ENCODE measurements around the gene MADCAM1. TPM values are rescaled to one million over a fixed set of nuclear protein-coding genes. Genes with fewer than 3 reads are reported as not detected.

Gene MADCAM1
- total RNA-seq, 4 donors from 2014 or later = 0.56 to 3.1 TPM; not detected in 2

GRCh38 chr19:491146-491741 is 5.0 kb upstream of the MADCAM1 start:
- Histone ChIP-seq H3K9me3 (no peaks in the 10 kb centered on the region), H3K4me3 (replicated peaks in 1 of 3) (no peak overlapping the region), H3K27me3 (peaks cover 6% of the 10 kb centered on the region), H3K36me3 (no peaks in the 10 kb centered on the region), H3K27ac (no peak overlapping the region), H3K4me1 (peaks cover 6 to 7% of the 10 kb centered on the region in 2 donors)
- intact Hi-C loops (cut with DNase I) = no loop called here
- TF ChIP-seq POLR2A (IDR thresholded peaks at IDR 0.05) = no peak
- TF ChIP-seq, protein P1, sequence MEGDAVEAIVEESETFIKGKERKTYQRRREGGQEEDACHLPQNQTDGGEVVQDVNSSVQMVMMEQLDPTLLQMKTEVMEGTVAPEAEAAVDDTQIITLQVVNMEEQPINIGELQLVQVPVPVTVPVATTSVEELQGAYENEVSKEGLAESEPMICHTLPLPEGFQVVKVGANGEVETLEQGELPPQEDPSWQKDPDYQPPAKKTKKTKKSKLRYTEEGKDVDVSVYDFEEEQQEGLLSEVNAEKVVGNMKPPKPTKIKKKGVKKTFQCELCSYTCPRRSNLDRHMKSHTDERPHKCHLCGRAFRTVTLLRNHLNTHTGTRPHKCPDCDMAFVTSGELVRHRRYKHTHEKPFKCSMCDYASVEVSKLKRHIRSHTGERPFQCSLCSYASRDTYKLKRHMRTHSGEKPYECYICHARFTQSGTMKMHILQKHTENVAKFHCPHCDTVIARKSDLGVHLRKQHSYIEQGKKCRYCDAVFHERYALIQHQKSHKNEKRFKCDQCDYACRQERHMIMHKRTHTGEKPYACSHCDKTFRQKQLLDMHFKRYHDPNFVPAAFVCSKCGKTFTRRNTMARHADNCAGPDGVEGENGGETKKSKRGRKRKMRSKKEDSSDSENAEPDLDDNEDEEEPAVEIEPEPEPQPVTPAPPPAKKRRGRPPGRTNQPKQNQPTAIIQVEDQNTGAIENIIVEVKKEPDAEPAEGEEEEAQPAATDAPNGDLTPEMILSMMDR (IDR thresholded peaks at IDR 0.05) = no peak
- no peak for DNase-seq
- 86 to 88% methylated on average over 26 to 27 of the region's 32 CpGs for WGBS, 2 donors

DNA sequence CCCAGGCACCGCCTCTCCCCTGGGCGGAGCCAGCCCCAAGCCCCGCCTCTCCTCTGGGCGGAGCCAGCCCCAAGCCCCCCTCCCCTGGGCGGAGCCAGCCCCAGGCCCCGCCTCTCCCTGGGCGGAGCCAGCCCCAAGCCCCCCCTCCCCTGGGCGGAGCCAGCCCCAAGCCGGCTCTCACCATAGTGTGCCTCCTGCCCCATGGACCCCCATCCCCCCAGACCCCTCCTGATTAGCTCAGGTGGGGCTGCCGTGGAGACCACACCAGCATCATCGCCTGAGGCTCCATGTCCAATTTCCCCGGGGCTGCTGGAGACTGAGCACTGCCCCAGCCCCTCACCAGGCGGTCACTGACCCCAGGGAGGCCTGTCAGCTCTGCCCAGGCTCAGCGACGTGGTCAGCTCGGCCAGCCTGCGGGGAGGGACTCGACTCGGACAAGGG is 4.2 kb upstream of the MADCAM1 start:
- DNase-seq = no peak
- 84 to 93% methylated on average over 6 to 7 of the region's 19 CpGs for WGBS, 2 donors
- peaks cover 6 to 7% of the 10 kb centered on the region in 2 donors for H3K4me1 ChIP-seq
- intact Hi-C loops (cut with DNase I) = no loop called here
- H3K4me3 ChIP-seq (replicated peaks in 1 of 3) = no peak overlapping the region
- no peaks in the 10 kb centered on the region for H3K9me3 ChIP-seq
- peaks cover 8% of the 10 kb centered on the region for H3K27me3 ChIP-seq
- no peak for TF ChIP-seq POLR2A (IDR thresholded peaks at IDR 0.05)
- TF ChIP-seq, protein P1 (IDR thresholded peaks at IDR 0.05) = no peak
- no peak overlapping the region for H3K27ac ChIP-seq
- H3K36me3 ChIP-seq = no peaks in the 10 kb centered on the region

DNA sequence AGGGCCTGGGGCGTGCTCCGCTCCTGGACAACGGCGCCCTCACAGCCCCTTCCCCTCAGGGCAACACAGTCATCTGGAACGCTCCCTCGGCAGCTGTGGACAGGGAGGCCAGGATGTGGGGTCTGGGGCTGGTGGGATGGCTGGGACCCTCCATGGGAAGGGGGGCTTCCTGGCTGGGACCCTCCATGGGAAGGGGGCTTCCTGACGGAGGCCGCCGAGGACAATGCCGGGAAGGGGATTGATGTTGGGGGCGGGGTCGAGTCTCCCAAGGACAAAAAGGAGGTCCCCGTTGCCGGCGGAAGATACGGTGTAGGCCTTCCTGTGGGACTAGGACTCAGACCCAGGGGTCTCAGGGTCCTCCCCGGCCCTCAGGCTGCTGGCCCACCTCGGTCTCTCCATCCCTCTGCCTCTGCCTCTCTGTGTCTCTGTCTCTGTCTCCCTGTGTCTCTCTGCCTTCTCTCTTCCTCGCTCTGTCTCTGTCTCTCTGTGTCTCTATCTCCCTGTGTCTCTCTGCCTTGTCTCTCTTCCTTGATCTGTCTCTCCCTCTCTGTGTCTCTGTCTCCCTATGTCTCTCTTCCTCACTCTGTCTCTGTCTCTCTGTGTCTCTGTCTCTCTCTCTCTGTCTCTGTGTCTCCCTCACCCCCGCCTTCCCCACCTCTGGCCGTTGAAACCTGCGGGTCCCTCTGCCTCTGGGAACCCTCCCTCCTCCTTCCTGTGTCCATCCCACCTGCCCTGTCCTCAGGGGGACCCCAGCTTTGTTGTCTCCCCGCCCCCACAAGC is 2.7 kb upstream of the MADCAM1 start:
- no peak overlapping the region for H3K27ac ChIP-seq
- H3K4me3 ChIP-seq (replicated peaks in 1 of 3) = no peak overlapping the region
- intact Hi-C loops (cut with DNase I) = no loop called here
- H3K4me1 ChIP-seq = peaks cover 7 to 17% of the 10 kb centered on the region in 2 donors
- peaks cover 19% of the 10 kb centered on the region for H3K27me3 ChIP-seq
- no peak for DNase-seq
- H3K9me3 ChIP-seq = no peaks in the 10 kb centered on the region
- no peaks in the 10 kb centered on the region for H3K36me3 ChIP-seq
- TF ChIP-seq, protein P1 (IDR thresholded peaks at IDR 0.05) = no peak
- no peak for TF ChIP-seq POLR2A (IDR thresholded peaks at IDR 0.05)
- WGBS, 2 donors = 70 to 75% methylated on average over 20 to 22 of the region's 23 CpGs

GRCh38 chr19:494171-495080 is 1.9 kb upstream of the MADCAM1 start:
- TF ChIP-seq, protein P1 (IDR thresholded peaks at IDR 0.05) = no peak
- no peak for TF ChIP-seq POLR2A (IDR thresholded peaks at IDR 0.05)
- H3K36me3 ChIP-seq = no peaks in the 10 kb centered on the region
- intact Hi-C loops (cut with DNase I) = no loop called here
- peaks cover 26% of the 10 kb centered on the region for H3K27me3 ChIP-seq
- H3K9me3 ChIP-seq = no peaks in the 10 kb centered on the region
- no peak overlapping the region for H3K27ac ChIP-seq
- H3K4me3 ChIP-seq (replicated peaks in 1 of 3) = no peak overlapping the region
- H3K4me1 ChIP-seq = peaks cover 4 to 16% of the 10 kb centered on the region in 2 donors
- 38 to 55% methylated on average over 11 to 21 of the region's 22 CpGs for WGBS, 2 donors
- DNase-seq = no peak

All from thyroid gland (tissue), 4 donors.